Superior temporal gyrus (tissue), 1 donor: Measurements from ENCODE around the gene TEX50.
"Not testable (repeated sequence)": the region's sequence is repeated elsewhere in the genome, so short reads cannot be mapped to it uniquely, and the experiment has no call there.

Experiments
- DNase-seq: peaks from one replicate; pipeline ENCODE4 v3.0.0-alpha.2; 2016; ENCODE audit errors: extremely low spot score

The TEX50 gene

GRCh38 chr1:173661763-173662162 lies 26.6 kb downstream of the TEX50 start:
- no peak for DNase-seq

GRCh38 chr1:173663159-173663558 lies 28.0 kb downstream of the TEX50 start:
- no peak for DNase-seq

DNA sequence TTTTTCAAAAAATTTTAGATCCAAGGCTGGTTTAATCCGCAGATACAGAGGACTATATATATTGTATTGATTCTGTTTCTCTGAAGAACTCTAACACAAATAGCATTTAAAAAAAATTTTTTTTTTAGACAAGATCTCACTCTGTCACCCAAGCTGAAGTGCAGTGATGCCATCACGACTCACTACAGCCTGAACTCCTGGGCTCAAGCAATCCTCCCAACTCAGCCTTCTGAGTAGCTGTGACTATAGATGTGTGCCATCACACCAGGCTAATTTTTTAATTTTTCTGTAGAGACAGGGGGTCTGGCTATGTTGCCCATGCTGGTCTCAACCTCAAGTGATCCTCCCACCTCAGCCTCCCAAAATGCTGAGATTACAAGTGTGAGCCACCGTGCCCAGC lies 31.5 kb downstream of the TEX50 start:
- DNase-seq: no peak

- peak; percentile 40 for DNase-seq
These were observed 34.4 kb downstream of the TEX50 start, which contains the start of gene ANKRD45 for GRCh38 chr1:173669491-173669941. ANKRD45 (minus strand) TSS chr1:173669851; CDS start chr1:173659418, 10,433 bp downstream.

- not testable (repeated sequence) for DNase-seq
These were observed 39.4 kb downstream of the TEX50 start for GRCh38 chr1:173674496-173674895.

DNA sequence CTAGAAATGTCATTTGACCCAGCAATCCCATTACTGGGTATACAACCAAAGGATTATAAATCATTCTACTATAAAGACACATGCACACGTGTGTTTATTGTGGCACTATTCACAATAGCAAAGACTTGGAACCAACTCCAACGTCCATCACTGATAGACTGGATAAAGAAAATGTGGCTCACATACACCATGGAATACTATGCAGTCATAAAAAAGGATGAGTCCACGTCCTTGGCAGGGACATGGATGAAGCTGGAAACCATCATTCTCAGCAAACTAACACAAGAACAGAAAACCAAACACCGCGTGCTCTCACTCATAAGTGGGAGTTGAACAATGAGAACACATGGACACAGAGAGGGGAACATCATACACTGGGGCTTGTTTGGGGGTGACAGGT lies 45.0 kb downstream of the TEX50 start:
- DNase-seq: not testable (repeated sequence)

DNA sequence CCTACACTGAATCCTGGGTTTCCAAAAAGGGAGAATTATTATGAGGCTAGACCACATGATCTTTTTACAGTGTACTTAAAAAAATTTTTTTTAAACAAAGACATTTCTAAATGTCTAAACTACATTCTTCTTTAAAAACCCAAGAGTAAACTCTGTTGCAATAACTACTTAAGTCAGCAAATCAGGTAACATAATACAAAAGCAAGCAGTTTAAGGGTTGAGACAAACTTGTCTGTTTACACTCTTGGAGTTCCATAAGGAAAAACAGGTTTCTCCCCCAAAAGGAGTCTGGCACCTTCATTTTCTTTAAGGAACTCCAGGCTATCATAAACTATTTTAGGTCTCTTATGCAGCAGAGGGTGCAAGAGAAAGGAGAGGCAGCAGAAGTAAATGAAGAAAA lies 47.0 kb downstream of the TEX50 start:
- DNase-seq: no peak

GRCh38 chr1:173683838-173684237 lies 48.7 kb downstream of the TEX50 start:
- DNase-seq: not testable (repeated sequence)

DNA sequence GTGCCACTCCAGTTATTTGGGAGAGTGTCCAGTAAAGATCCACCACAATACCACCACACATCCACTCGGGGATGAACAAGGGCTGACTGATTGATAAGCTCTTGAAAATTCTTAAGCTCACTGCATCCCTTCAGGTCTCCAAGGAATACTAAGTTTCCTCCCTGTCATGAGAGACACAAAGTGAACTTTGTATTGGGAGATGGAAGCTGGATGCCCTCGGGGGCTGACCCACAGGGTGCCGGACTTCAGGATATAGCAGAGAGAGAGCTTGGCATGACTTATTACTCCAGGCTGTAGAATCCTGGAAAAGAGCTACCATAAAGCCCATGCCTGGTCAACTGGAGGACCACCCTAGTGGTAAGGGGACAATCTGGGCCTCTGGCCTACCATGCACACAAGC lies 50.0 kb downstream of the TEX50 start:
- DNase-seq: not testable (repeated sequence)
